HepG2 (cell line): ENCODE data around the gene COQ4. TPM values are rescaled to one million over a fixed set of nuclear protein-coding genes. Genes with fewer than 3 reads are reported as not detected.

Source experiments
- ATAC-seq: fragments of 200-7000 bp; cut with Tn5 transposase; 3 replicates; pipeline ENCODE4 v1.9.1; 2020; ENCODE audit warnings: mild to moderate bottlenecking, moderate library complexity
- BruUV-seq: library from RNA; stranded (reverse); fragments of 400-500 nt; replicated peaks from 2 replicates; lab custom pipeline; 2021; lab: Mats Ljungman, UMichigan
- CTCF ChIA-PET: fragments of 300-600 bp; formaldehyde crosslinking; extraction: SDS; loops from one replicate; lab custom pipeline; 2021; ENCODE audit warnings: low total read pairs, inconsistent platforms, low intra/inter-chr PET ratio; lab: Yijun Ruan, JAX
- POLR2A ChIA-PET: fragments of 350-600 bp; sonication (Branson Sonifier 250); formaldehyde crosslinking; loops from one replicate; lab custom pipeline; 2020; ENCODE audit warnings: antibody characterized with exemption, inconsistent platforms; lab: Yijun Ruan, JAX
- DNase-seq: peaks from one replicate; pipeline ENCODE4 v3.0.0-alpha.2; 2015; ENCODE audit warnings: low spot score
- FAIRE-seq: peaks from 3 replicates; lab custom pipeline; 2011; peaks lifted over from hg19 to GRCh38; lab: Jason Lieb, UNC
- H2AFZ ChIP-seq: one replicate; pipeline ENCODE4 v1.6.1; 2011; ENCODE audit warnings: low read length, inconsistent platforms
- H3K27ac ChIP-seq: fragments of 300-600 bp; 3 replicates; pipeline ENCODE4 v1.8.0; 2011; ENCODE audit warnings: mixed run types, mild to moderate bottlenecking, mixed read lengths, low read length, inconsistent platforms; ENCODE audit not compliant: insufficient read depth; ENCODE audit errors: extremely low read length
- H3K27me3 ChIP-seq, 2 experiments: fragments of 200-600 bp in 1 of 2; 2 replicates in 1 of 2; 3 replicates in 1 of 2; pipeline versions ENCODE4 v1.6.0 to v1.8.0; 2011; ENCODE audit warnings: low read length in 2 of 2, mild to moderate bottlenecking in 2 of 2, moderate library complexity in 2 of 2, inconsistent platforms in 1 of 2; ENCODE audit not compliant: insufficient read depth in 2 of 2, control insufficient read depth in 1 of 2
- H3K36me3 ChIP-seq, 2 experiments: fragments of 200-600 bp in 1 of 2; replicated peaks in 1 of 2; 2 replicates in 1 of 2; 3 replicates in 1 of 2; pipeline versions ENCODE4 v1.5.1 to v1.8.0; 2011; ENCODE audit warnings: low read length in 2 of 2, inconsistent platforms in 1 of 2; ENCODE audit not compliant: insufficient read depth in 2 of 2, control insufficient read depth in 1 of 2
- H3K4me1 ChIP-seq: 2 replicates; pipeline ENCODE4 v1.5.1; 2012; ENCODE audit warnings: low read length, inconsistent platforms; ENCODE audit not compliant: insufficient read depth
- H3K4me2 ChIP-seq: 2 replicates; pipeline ENCODE4 v1.6.0; 2011; ENCODE audit warnings: low read depth, low read length, inconsistent platforms
- H3K4me3 ChIP-seq, 3 experiments: fragments of 200-600 bp in 1 of 3; sonication (generic), shearing (Covaris generic) in 1 of 3; replicated peaks in 1 of 3; 2 replicates each; pipeline ENCODE4 v1.5.1; 2011 to 2016; ENCODE audit warnings: low read length in 3 of 3, inconsistent platforms in 2 of 3, low read depth in 2 of 3, mild to moderate bottlenecking in 2 of 3, control low read depth in 1 of 3, mixed read lengths in 1 of 3; ENCODE audit not compliant: insufficient read depth in 1 of 3
- H3K79me2 ChIP-seq: one replicate; pipeline ENCODE4 v1.6.1; 2011; ENCODE audit warnings: low read length, inconsistent platforms; ENCODE audit not compliant: insufficient read depth
- H3K9ac ChIP-seq: 2 replicates; pipeline ENCODE4 v1.6.0; 2011; ENCODE audit warnings: mild to moderate bottlenecking, low read depth, low read length, inconsistent platforms; ENCODE audit not compliant: insufficient read depth
- H3K9me3 ChIP-seq: 2 replicates; pipeline ENCODE4 v1.5.1; 2012; ENCODE audit warnings: mild to moderate bottlenecking, low read length
- H4K20me1 ChIP-seq: 2 replicates; pipeline ENCODE4 v1.6.0; 2011; ENCODE audit warnings: inconsistent platforms, mild to moderate bottlenecking, low read length, moderate library complexity; ENCODE audit not compliant: insufficient read depth
- EP300 ChIP-seq, 3 experiments: sonication (generic) in 1 of 3; formaldehyde crosslinking in 1 of 3; IDR thresholded peaks; 2 replicates each; pipeline versions ENCODE4 v1.5.1 to v1.6.1; 2011 to 2020; ENCODE audit warnings: low read depth in 2 of 3, low read length in 2 of 3, borderline replicate concordance in 1 of 3, improper control_type of control experiment in 1 of 3, mild to moderate bottlenecking in 1 of 3, missing genetic modification reagents in 1 of 3, moderate library complexity in 1 of 3
- FIP1L1 ChIP-seq: fragments of 200-400 bp; formaldehyde crosslinking; IDR thresholded peaks from 2 replicates; pipeline ENCODE4 v1.6.1; 2018; ENCODE audit warnings: low read depth, mild to moderate bottlenecking, low read length, moderate library complexity, borderline replicate concordance; ENCODE audit not compliant: insufficient read depth
- HNF4G ChIP-seq, 2 experiments: sonication (generic) in 1 of 2; formaldehyde crosslinking in 1 of 2; IDR thresholded peaks; 2 replicates each; pipeline versions ENCODE4 v1.4.0 to v1.6.1; 2011 to 2020; ENCODE audit warnings: borderline replicate concordance in 2 of 2, low read depth in 2 of 2, mild to moderate bottlenecking in 2 of 2, low read length in 1 of 2, missing genetic modification reagents in 1 of 2, moderate library complexity in 1 of 2
- PCBP2 ChIP-seq: fragments of 200-400 bp; formaldehyde crosslinking; optimal IDR thresholded peaks from 2 replicates; pipeline ENCODE3; 2018; ENCODE audit warnings: low read length, low read depth; ENCODE audit not compliant: poor library complexity, severe bottlenecking
- SAP130 ChIP-seq: IDR thresholded peaks from 2 replicates; pipeline ENCODE4 v1.6.1; 2016; ENCODE audit warnings: low read depth
- TSC22D2 ChIP-seq: sonication (generic); formaldehyde crosslinking; IDR thresholded peaks from 2 replicates; pipeline ENCODE4 v1.5.1; 2020; ENCODE audit warnings: missing genetic modification reagents, mild to moderate bottlenecking, borderline replicate concordance
- ZMYM2 ChIP-seq: sonication (generic); formaldehyde crosslinking; IDR thresholded peaks from 2 replicates; pipeline ENCODE4 v1.8.0; 2022; ENCODE audit warnings: mild to moderate bottlenecking, missing genetic modification reagents
- ZNF180 ChIP-seq: sonication (generic); formaldehyde crosslinking; IDR thresholded peaks from 2 replicates; pipeline ENCODE4 v1.4.0; 2020; ENCODE audit warnings: low read depth, missing genetic modification reagents, borderline replicate concordance
- ZNF256 ChIP-seq: sonication (generic); formaldehyde crosslinking; conservative IDR thresholded peaks from 2 replicates; pipeline ENCODE4 v1.4.0; 2020; ENCODE audit warnings: missing genetic modification reagents
- ZNF317 ChIP-seq: sonication (generic); formaldehyde crosslinking; IDR thresholded peaks from 2 replicates; pipeline ENCODE4 v1.5.0; 2020; ENCODE audit warnings: mild to moderate bottlenecking, missing genetic modification reagents
- ZNF614 ChIP-seq: IDR thresholded peaks from 2 replicates; pipeline ENCODE4 v1.6.1; 2018; ENCODE audit warnings: missing biosample characterization, missing genetic modification reagents, inconsistent platforms, borderline replicate concordance
- ZNF768 ChIP-seq: sonication (generic); formaldehyde crosslinking; IDR thresholded peaks from 2 replicates; pipeline ENCODE4 v1.4.0; 2020; ENCODE audit warnings: missing genetic modification reagents
- WGBS: methylation state at CpG from one replicate; pipeline ENCODE4 v1.1.6; 2017; ENCODE audit warnings: low lambda C conversion rate; 5-methylcytosine and 5-hydroxymethylcytosine counted together
- in situ Hi-C: cut with HindIII; loops from 2 replicates; pipeline ENCODE4 v1.10.0; 2017; ENCODE audit warnings: low pct_unique_long_range_greater_than_20kb; ENCODE audit not compliant: extremely low pct_ligation_motif_present
- intact Hi-C: fragments of 100-400 bp; cut with micrococcal nuclease; formaldehyde crosslinking; loops from one replicate; pipeline ENCODE4 v1.10.0; 2022; ENCODE audit not compliant: unreplicated experiment
- polyA plus RNA-seq, 8 experiments: library from polyadenylated mRNA; depleted of rRNA in 3 of 8; stranded (reverse) in 7 of 8; unstranded in 1 of 8; fragments of >200 nt; fragmentation: Illumina TruSeq in 4 of 8; extraction: Trizol in 4 of 8; gene quantifications; 2 replicates each; pipeline versions ENCODE4 v1.2.1 to v1.2.3, GENCODE V29; 2011 to 2016; ENCODE audit warnings: low read depth in 4 of 8, missing spikeins in 1 of 8, mixed read lengths in 1 of 8; ENCODE audit not compliant: insufficient read depth in 1 of 8
- total RNA-seq, 5 experiments: library from RNA; depleted of rRNA; stranded (reverse); fragments of >200 nt; fragmentation: Illumina TruSeq; extraction: Trizol; gene quantifications; 2 replicates each; pipeline ENCODE4 v1.2.3, GENCODE V29; 2016; ENCODE audit warnings: low read depth in 1 of 5
- TF ChIP-seq, protein P1 (sequence below): sonication (generic); formaldehyde crosslinking; IDR thresholded peaks from 2 replicates; pipeline ENCODE4 v1.8.0; 2022; ENCODE audit warnings: mild to moderate bottlenecking, missing genetic modification reagents; ENCODE audit not compliant: insufficient replicate concordance
- TF ChIP-seq, protein P2 (sequence below): sonication (generic); formaldehyde crosslinking; IDR thresholded peaks from 2 replicates; pipeline ENCODE4 v1.5.0; 2020; ENCODE audit warnings: mild to moderate bottlenecking, missing genetic modification reagents
- TF ChIP-seq, protein P3 (sequence below): sonication (generic); formaldehyde crosslinking; IDR thresholded peaks from 2 replicates; pipeline ENCODE4 v1.4.0; 2020; ENCODE audit warnings: missing genetic modification reagents

Gene COQ4
- total and polyA plus RNA-seq, 2 of the 13 experiments (the other 11 are each of a cell fraction or from before 2014, with no cell fraction given), result 26.1 to 36.0 TPM

DNA sequence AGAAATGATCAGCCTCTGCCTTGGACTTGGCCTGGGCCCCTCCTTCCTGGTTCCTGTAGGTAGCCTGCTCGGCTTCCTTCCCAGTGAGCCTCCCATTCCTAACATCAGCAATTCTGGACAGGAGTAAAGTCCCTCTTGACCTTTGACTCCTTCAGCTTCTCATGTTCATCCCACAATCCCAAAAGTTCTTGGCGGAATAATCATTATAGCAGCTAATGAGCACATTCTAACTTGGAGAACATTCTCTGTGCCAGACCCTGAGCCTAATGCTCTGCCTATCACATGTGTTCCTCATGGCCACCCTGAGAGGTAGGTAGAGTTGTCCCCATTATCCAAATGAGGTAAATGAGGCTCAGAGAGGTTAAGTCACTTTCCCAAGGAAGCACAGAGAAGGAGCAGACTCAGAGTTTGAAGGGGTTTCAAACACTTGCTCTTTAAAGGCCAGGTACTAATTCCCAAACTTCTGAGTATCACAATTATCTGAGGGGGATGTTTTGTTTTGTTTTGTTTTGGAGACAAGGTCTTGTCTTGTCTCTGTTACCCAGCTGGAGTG is 25.3 kb upstream of the COQ4 start:
- Histone ChIP-seq H3K4me3 (peak overlapping the region in 1 of 3 experiments; percentile 69; a peak in 1 of 6 replicates), H3K79me2 (no peaks in the 10 kb centered on the region), H3K27ac (peak overlapping the region; percentile 71), H2AFZ (no peak overlapping the region), H3K36me3 (no peaks in the 10 kb centered on the region), H3K9ac (peak overlapping the region; percentile 46), H3K4me1 (peaks cover 36% of the 10 kb centered on the region), H4K20me1 (no peaks in the 10 kb centered on the region), H3K9me3 (no peaks in the 10 kb centered on the region), H3K27me3 (no peaks in the 10 kb centered on the region; a peak in 1 of 5 replicates), H3K4me2 (peak overlapping the region; percentile 85)
- in situ Hi-C loops, result loop anchor here (5.0 kb wide), 2 partner anchors 45 to 115 kb away; partner anchors contain the start of gene SLC27A4
- FAIRE-seq (no peak), DNase-seq (no peak), ATAC-seq (no peak)
- BruUV-seq, result no TSS peak
- POLR2A ChIA-PET, result interaction anchor here (1.1 to 2.8 kb wide), 5 partner anchors 9 to 74 kb away, joined by 3 to 34 read pairs (median 12); partner anchors contain the start of genes GOLGA2, SWI5 and URM1
- 75% methylated on average over 1 of the region's 2 CpGs for WGBS
- CTCF ChIA-PET, result interaction anchor here (3.1 kb wide), 1 partner anchor 44 kb away, joined by 29 read pairs; the partner anchor contains the start of gene SLC27A4
- intact Hi-C loops, result loop anchor here (2.0 to 5.0 kb wide), 2 partner anchors 26 to 115 kb away; partner anchors contain the start of genes COQ4 and TRUB2
- TF ChIP-seq TSC22D2 (CRISPR knock-in tag) (no peak), PCBP2 (no peak), HNF4G (IDR thresholded peaks at IDR 0.05; ENCODE audit: borderline replicate concordance, low read depth, low read length) (0 out of 2 replicates have a peak, but pooled peaks have one; percentile 13), HNF4G (CRISPR knock-in tag; IDR thresholded peaks at IDR 0.05; ENCODE audit: borderline replicate concordance, low read depth) (no peak), ZNF768 (CRISPR knock-in tag) (peak; percentile 79; the same call in 1 of the 2 replicates), ZNF317 (CRISPR knock-in tag) (no peak), ZNF614 (CRISPR knock-in tag) (peak; percentile 44; the same call in 1 of the 2 replicates), FIP1L1 (no peak), EP300 (IDR thresholded peaks at IDR 0.05; ENCODE audit: low read depth in 2 of 2, low read length in 2 of 2) (0 out of 4 replicates have a peak, but pooled peaks of 1 of the 2 experiments have one; percentile 1), EP300 (CRISPR knock-in tag; IDR thresholded peaks at IDR 0.05; ENCODE audit: borderline replicate concordance) (no peak), ZMYM2 (CRISPR knock-in tag) (0 out of 2 replicates have a peak, but pooled peaks have one; percentile 19), ZNF256 (CRISPR knock-in tag) (no peak), ZNF180 (no peak), SAP130 (CRISPR knock-in tag) (0 out of 2 replicates have a peak, but pooled peaks have one; percentile 9)
- TF ChIP-seq, protein P1, sequence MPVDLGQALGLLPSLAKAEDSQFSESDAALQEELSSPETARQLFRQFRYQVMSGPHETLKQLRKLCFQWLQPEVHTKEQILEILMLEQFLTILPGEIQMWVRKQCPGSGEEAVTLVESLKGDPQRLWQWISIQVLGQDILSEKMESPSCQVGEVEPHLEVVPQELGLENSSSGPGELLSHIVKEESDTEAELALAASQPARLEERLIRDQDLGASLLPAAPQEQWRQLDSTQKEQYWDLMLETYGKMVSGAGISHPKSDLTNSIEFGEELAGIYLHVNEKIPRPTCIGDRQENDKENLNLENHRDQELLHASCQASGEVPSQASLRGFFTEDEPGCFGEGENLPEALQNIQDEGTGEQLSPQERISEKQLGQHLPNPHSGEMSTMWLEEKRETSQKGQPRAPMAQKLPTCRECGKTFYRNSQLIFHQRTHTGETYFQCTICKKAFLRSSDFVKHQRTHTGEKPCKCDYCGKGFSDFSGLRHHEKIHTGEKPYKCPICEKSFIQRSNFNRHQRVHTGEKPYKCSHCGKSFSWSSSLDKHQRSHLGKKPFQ (CRISPR knock-in tag), result no peak
- TF ChIP-seq, protein P2, sequence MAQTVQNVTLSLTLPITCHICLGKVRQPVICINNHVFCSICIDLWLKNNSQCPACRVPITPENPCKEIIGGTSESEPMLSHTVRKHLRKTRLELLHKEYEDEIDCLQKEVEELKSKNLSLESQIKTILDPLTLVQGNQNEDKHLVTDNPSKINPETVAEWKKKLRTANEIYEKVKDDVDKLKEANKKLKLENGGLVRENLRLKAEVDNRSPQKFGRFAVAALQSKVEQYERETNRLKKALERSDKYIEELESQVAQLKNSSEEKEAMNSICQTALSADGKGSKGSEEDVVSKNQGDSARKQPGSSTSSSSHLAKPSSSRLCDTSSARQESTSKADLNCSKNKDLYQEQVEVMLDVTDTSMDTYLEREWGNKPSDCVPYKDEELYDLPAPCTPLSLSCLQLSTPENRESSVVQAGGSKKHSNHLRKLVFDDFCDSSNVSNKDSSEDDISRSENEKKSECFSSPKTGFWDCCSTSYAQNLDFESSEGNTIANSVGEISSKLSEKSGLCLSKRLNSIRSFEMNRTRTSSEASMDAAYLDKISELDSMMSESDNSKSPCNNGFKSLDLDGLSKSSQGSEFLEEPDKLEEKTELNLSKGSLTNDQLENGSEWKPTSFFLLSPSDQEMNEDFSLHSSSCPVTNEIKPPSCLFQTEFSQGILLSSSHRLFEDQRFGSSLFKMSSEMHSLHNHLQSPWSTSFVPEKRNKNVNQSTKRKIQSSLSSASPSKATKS (CRISPR knock-in tag), result no peak
- TF ChIP-seq, protein P3, sequence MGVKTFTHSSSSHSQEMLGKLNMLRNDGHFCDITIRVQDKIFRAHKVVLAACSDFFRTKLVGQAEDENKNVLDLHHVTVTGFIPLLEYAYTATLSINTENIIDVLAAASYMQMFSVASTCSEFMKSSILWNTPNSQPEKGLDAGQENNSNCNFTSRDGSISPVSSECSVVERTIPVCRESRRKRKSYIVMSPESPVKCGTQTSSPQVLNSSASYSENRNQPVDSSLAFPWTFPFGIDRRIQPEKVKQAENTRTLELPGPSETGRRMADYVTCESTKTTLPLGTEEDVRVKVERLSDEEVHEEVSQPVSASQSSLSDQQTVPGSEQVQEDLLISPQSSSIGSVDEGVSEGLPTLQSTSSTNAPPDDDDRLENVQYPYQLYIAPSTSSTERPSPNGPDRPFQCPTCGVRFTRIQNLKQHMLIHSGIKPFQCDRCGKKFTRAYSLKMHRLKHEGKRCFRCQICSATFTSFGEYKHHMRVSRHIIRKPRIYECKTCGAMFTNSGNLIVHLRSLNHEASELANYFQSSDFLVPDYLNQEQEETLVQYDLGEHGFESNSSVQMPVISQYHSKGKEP (CRISPR knock-in tag), result no peak
